ENCODE data around the gene NRXN2.

GRCh38 chr11:64762277-64762673 lies 39.3 kb upstream of the NRXN2 start:
- TF ChIP-seq ZNF622 (IDR thresholded peaks at IDR 0.05) (no peak), EP300 (IDR thresholded peaks at IDR 0.05; ENCODE audit: borderline replicate concordance in 1 of 2, control insufficient read depth in 1 of 2, low read depth in 2 of 2, low read length in 2 of 2) (no peak), CEBPB (IDR thresholded peaks at IDR 0.05; ENCODE audit: borderline replicate concordance in 1 of 2, low read depth in 2 of 2, low read length in 2 of 2) (no peak), CTCF (IDR thresholded peaks at IDR 0.05 in 2 of 3, conservative IDR thresholded peaks at IDR 0.05 in 1 of 3; ENCODE audit: control insufficient read depth in 2 of 3, extremely low read depth in 1 of 3, insufficient read depth in 1 of 3, low read depth in 3 of 3, low read length in 3 of 3) (no peak), MEF2B (IDR thresholded peaks at IDR 0.05; ENCODE audit: partially characterized antibody, poor library complexity, severe bottlenecking) (no peak), GABPA (IDR thresholded peaks at IDR 0.05; ENCODE audit: low read depth) (no peak), CHD2 (IDR thresholded peaks at IDR 0.05; ENCODE audit: borderline replicate concordance, low read depth, low read length) (no peak), MEF2A (IDR thresholded peaks at IDR 0.05; ENCODE audit: insufficient read depth, low read depth, low read length) (no peak), ZNF207 (IDR thresholded peaks at IDR 0.05; ENCODE audit: borderline replicate concordance) (no peak), RAD21 (IDR thresholded peaks at IDR 0.05; ENCODE audit: insufficient read depth, low read depth, low read length) (no peak), REST (IDR thresholded peaks at IDR 0.05; ENCODE audit: low read depth, low read length) (no peak), POLR2A (IDR thresholded peaks at IDR 0.05; ENCODE audit: low read depth, low read length) (peak; percentile 82)
- TF ChIP-seq, protein P1, sequence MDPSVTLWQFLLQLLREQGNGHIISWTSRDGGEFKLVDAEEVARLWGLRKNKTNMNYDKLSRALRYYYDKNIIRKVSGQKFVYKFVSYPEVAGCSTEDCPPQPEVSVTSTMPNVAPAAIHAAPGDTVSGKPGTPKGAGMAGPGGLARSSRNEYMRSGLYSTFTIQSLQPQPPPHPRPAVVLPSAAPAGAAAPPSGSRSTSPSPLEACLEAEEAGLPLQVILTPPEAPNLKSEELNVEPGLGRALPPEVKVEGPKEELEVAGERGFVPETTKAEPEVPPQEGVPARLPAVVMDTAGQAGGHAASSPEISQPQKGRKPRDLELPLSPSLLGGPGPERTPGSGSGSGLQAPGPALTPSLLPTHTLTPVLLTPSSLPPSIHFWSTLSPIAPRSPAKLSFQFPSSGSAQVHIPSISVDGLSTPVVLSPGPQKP (IDR thresholded peaks at IDR 0.05; ENCODE audit: low read depth, low read length): no peak
